Vagina (tissue), 2 donors: ENCODE measurements around the gene PHTF2. TPM values are rescaled to one million over a fixed set of nuclear protein-coding genes. Genes with fewer than 3 reads are reported as not detected.

Experiments
- DNase-seq, 2 donors: peaks; one replicate each; pipeline ENCODE4 v3.0.0-alpha.2; 2017; ENCODE audit errors: extremely low spot score in 2 of 2
- H3K27ac ChIP-seq: fragments of 200-600 bp; sonication (generic); one replicate; pipeline ENCODE4 v1.5.1; 2019
- H3K27me3 ChIP-seq: fragments of 200-600 bp; sonication (generic); one replicate; pipeline ENCODE4 v1.5.1; 2019
- H3K36me3 ChIP-seq, 2 donors: fragments of 200-600 bp; sonication (generic); one replicate each; pipeline ENCODE4 v1.5.1; 2017 to 2019
- H3K4me1 ChIP-seq: fragments of 200-600 bp; sonication (generic); one replicate; pipeline ENCODE4 v1.5.1; 2019
- H3K4me3 ChIP-seq, 2 donors: fragments of 200-600 bp; sonication (generic); 1 replicate in 1 of 2; 2 replicates in 1 of 2; pipeline ENCODE4 v1.5.1; 2016 to 2019
- H3K9me3 ChIP-seq: fragments of 200-600 bp; sonication (generic); one replicate; pipeline ENCODE4 v1.5.1; 2019
- CTCF ChIP-seq, 3 experiments: fragments of 450-650 bp in 2 of 3; fragments of 200-600 bp in 1 of 3; sonication (generic) in 1 of 3; IDR thresholded peaks; one replicate each; pipeline ENCODE4 v1.5.1; 2017 to 2019; ENCODE audit warnings: antibody characterized with exemption in 3 of 3, mild to moderate bottlenecking in 2 of 3, moderate library complexity in 2 of 3
- POLR2A ChIP-seq, 2 donors: fragments of 450-650 bp; IDR thresholded peaks; one replicate each; pipeline ENCODE4 v1.6.1; 2017; ENCODE audit warnings: antibody characterized with exemption in 2 of 2, mild to moderate bottlenecking in 2 of 2, moderate library complexity in 2 of 2
- POLR2AphosphoS5 ChIP-seq, 2 donors: sonication (generic); formaldehyde crosslinking; IDR thresholded peaks; one replicate each; pipeline ENCODE4 v1.9.0; 2017; ENCODE audit warnings: antibody characterized with exemption in 2 of 2, mild to moderate bottlenecking in 2 of 2, low read depth in 1 of 2; ENCODE audit not compliant: insufficient read depth in 1 of 2
- intact Hi-C: fragments of 100-400 bp; cut with DNase I; formaldehyde crosslinking; loops from one replicate; pipeline ENCODE4 v1.15.1; 2023
- total RNA-seq: library from RNA; depleted of rRNA; stranded (reverse); fragments of >200 nt; gene quantifications from one replicate; pipeline ENCODE4 v1.2.3, GENCODE V29; 2016

PHTF2 gene
- total RNA-seq, 1 donor from 2014 or later, result 12.0 TPM

GRCh38 chr7:77942431-77942830 lies 143.9 kb downstream of the PHTF2 start:
- no peak for TF ChIP-seq POLR2A (IDR thresholded peaks at IDR 0.05)
- no peak for TF ChIP-seq CTCF (IDR thresholded peaks at IDR 0.05)
- no peak for TF ChIP-seq POLR2AphosphoS5 (IDR thresholded peaks at IDR 0.05; ENCODE audit: insufficient read depth in 1 of 2, low read depth in 1 of 2)
- Histone ChIP-seq H3K4me1 (no peaks in the 10 kb centered on the region), H3K27ac (no peak overlapping the region), H3K4me3 (no peak overlapping the region), H3K9me3 (no peaks in the 10 kb centered on the region), H3K27me3 (no peaks in the 10 kb centered on the region), H3K36me3 (no peaks in the 10 kb centered on the region)
- no peak for DNase-seq
- intact Hi-C loops, result no loop called here

- Histone ChIP-seq H3K4me3 (no peak overlapping the region), H3K27ac (no peak overlapping the region), H3K36me3 (no peaks in the 10 kb centered on the region), H3K27me3 (no peaks in the 10 kb centered on the region), H3K4me1 (no peaks in the 10 kb centered on the region), H3K9me3 (no peaks in the 10 kb centered on the region)
- intact Hi-C loops, result no loop called here
- DNase-seq, result no peak
- TF ChIP-seq CTCF (IDR thresholded peaks at IDR 0.05), result no peak
- no peak for TF ChIP-seq POLR2AphosphoS5 (IDR thresholded peaks at IDR 0.05; ENCODE audit: insufficient read depth in 1 of 2, low read depth in 1 of 2)
- TF ChIP-seq POLR2A (IDR thresholded peaks at IDR 0.05), result no peak
These were observed 145.9 kb downstream of the PHTF2 start for GRCh38 chr7:77944183-77945182.

GRCh38 chr7:77950548-77950947 lies 152.0 kb downstream of the PHTF2 start:
- no peak for TF ChIP-seq POLR2AphosphoS5 (IDR thresholded peaks at IDR 0.05; ENCODE audit: insufficient read depth in 1 of 2, low read depth in 1 of 2)
- TF ChIP-seq CTCF (IDR thresholded peaks at IDR 0.05), result no peak
- no peak for TF ChIP-seq POLR2A (IDR thresholded peaks at IDR 0.05)
- no peaks in the 10 kb centered on the region for H3K36me3 ChIP-seq
- intact Hi-C loops, result no loop called here

GRCh38 chr7:77954773-77955555 lies 156.4 kb downstream of the PHTF2 start:
- H3K9me3 ChIP-seq, result no peaks in the 10 kb centered on the region
- intact Hi-C loops, result no loop called here
- no peak overlapping the region for H3K4me3 ChIP-seq
- H3K27ac ChIP-seq, result no peak overlapping the region
- H3K4me1 ChIP-seq, result no peaks in the 10 kb centered on the region
- DNase-seq, result no peak
- no peaks in the 10 kb centered on the region for H3K36me3 ChIP-seq
- H3K27me3 ChIP-seq, result no peaks in the 10 kb centered on the region
- TF ChIP-seq POLR2AphosphoS5 (IDR thresholded peaks at IDR 0.05; ENCODE audit: insufficient read depth in 1 of 2, low read depth in 1 of 2), result no peak
- TF ChIP-seq POLR2A (IDR thresholded peaks at IDR 0.05), result no peak
- TF ChIP-seq CTCF (IDR thresholded peaks at IDR 0.05), result no peak

More at GRCh38 chr7:77950548-77950947, 152.0 kb downstream of the PHTF2 start:
- Histone ChIP-seq H3K9me3 (no peaks in the 10 kb centered on the region), H3K4me1 (no peaks in the 10 kb centered on the region), H3K27ac (no peak overlapping the region), H3K4me3 (no peak overlapping the region), H3K27me3 (no peaks in the 10 kb centered on the region)
- DNase-seq, result no peak
